Mucosa of rectum (tissue), 2 donors: ENCODE results near the gene VARS2.
"Not testable (repeated sequence)": the region's sequence is repeated elsewhere in the genome, so short reads cannot be mapped to it uniquely, and the experiment has no call there.

ENCODE experiments used
- H3K27ac ChIP-seq, 2 donors: one replicate each; pipeline ENCODE4 v1.7.0; 2013; ENCODE audit warnings: inconsistent platforms in 2 of 2, low read depth in 2 of 2, low read length in 2 of 2
- H3K27me3 ChIP-seq, 2 donors: one replicate each; pipeline ENCODE4 v1.7.0; 2013; ENCODE audit warnings: low read length in 2 of 2; ENCODE audit not compliant: control insufficient read depth in 2 of 2, insufficient read depth in 2 of 2
- H3K36me3 ChIP-seq, 2 donors: one replicate each; pipeline ENCODE4 v1.7.0; 2013; ENCODE audit warnings: low read length in 2 of 2; ENCODE audit not compliant: control insufficient read depth in 2 of 2, insufficient read depth in 2 of 2
- H3K4me1 ChIP-seq, 2 donors: one replicate each; pipeline ENCODE4 v1.7.0; 2013; ENCODE audit warnings: low read length in 2 of 2, mild to moderate bottlenecking in 1 of 2; ENCODE audit not compliant: control insufficient read depth in 2 of 2, insufficient read depth in 2 of 2
- H3K4me3 ChIP-seq, 2 donors: one replicate each; pipeline ENCODE4 v1.7.0; 2013; ENCODE audit warnings: low read length in 2 of 2
- H3K9ac ChIP-seq, 2 donors: one replicate each; pipeline ENCODE4 v1.7.0; 2013; ENCODE audit warnings: low read length in 2 of 2, low read depth in 1 of 2, mild to moderate bottlenecking in 1 of 2
- H3K9me3 ChIP-seq, 2 donors: one replicate each; pipeline ENCODE4 v1.7.0; 2013; ENCODE audit warnings: low read length in 2 of 2; ENCODE audit not compliant: control insufficient read depth in 2 of 2
- donor health status: healthy.
- donor health status: Normal muscosa, but diverticular disease.

Gene VARS2

DNA sequence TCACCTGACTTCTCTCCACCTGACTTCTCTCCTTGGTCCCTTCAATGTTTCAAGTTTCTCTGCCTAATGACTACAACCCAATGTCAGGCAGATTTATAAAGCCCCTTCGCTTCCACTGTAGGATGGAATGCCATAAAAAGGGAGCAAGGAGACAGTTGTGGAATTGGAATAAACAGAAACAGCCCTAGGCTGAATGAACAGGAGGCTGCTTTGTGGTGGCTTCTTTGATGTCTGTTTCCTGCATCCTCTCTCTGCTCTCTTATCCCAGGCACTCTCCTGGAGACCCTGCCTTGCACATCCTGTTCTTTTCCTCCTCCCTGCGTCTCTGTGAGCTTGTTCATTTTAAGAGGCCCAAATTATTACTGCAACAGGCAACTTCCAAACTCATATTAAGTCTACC lies 43.7 kb downstream of the VARS2 start:
- peaks cover 3 to 6% of the 10 kb centered on the region in 2 donors for H3K4me1 ChIP-seq
- H3K27ac ChIP-seq = no peak overlapping the region
- peaks cover 22 to 32% of the 10 kb centered on the region in 2 donors for H3K27me3 ChIP-seq
- no peak overlapping the region for H3K4me3 ChIP-seq
- no peak overlapping the region for H3K9ac ChIP-seq
- no peaks in the 10 kb centered on the region for H3K9me3 ChIP-seq
- no peaks in the 10 kb centered on the region for H3K36me3 ChIP-seq

DNA sequence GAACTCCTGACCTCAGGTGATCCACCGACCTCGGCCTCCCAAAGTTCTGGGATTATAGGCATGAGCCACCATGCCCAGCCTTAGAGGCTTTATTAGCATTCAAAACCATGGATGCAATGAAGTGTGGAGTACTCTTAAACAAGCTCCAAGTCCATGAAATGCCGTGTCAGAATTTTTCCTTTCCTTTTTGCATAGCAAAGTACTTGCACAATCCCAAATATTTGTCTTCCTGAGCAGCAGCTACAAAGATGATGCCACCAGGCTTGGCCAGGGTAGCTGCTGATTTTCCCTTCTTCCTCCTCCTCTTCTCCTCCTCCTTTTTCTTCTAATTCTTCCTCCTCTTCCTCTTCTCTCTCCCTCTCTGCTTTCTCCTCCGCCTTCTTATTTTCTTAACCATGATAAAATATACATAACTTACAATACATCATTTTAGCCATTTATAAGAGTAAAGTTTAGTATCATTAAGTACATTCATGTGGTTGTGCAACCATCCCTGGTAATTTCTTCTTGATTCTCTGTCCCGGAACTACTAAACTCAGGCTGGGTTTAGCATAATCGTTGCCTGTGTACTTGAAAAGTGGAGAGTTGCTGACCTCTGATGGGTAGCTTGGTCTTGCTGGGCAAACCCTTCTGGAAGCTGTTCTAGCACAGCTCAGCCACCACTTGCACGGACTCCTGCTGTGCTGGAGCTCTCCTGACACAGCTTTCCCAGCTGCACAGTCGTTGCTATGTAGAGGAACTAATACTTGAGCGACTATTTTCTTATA lies 47.1 kb downstream of the VARS2 start:
- H3K4me3 ChIP-seq = no peak overlapping the region
- H3K27ac ChIP-seq = no peak overlapping the region
- H3K36me3 ChIP-seq = no peaks in the 10 kb centered on the region
- peaks cover 0 to 2% of the 10 kb centered on the region in 2 donors for H3K4me1 ChIP-seq
- no peak overlapping the region for H3K9ac ChIP-seq
- H3K27me3 ChIP-seq = peaks cover 10 to 20% of the 10 kb centered on the region in 2 donors
- no peaks in the 10 kb centered on the region for H3K9me3 ChIP-seq

DNA sequence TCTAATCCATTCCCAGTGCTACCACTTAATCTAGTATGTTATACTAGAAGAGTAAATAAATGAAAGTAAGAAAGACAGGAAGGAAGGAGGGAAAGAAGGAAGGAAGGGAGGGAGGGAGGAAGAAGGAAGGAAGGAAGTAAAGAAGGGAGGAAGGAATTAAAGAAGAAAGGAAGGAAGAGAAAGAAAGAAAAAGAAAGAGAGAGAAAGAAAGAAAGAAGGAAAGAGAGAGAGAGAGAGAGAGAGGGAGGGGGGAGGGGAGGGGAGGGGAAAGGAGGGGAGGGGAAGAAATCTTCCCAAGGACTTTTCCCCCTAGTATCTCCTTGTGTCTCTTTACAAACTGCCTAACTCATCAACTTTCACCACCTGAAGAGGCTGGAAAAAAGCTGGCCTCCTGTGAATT lies 48.7 kb downstream of the VARS2 start:
- Histone ChIP-seq H3K9me3 (no peaks in the 10 kb centered on the region), H3K27me3 (peaks cover 1 to 10% of the 10 kb centered on the region in 2 donors), H3K4me1 (no peaks in the 10 kb centered on the region), H3K4me3 (no peak overlapping the region), H3K9ac (no peak overlapping the region), H3K27ac (no peak overlapping the region), H3K36me3 (no peaks in the 10 kb centered on the region)

DNA sequence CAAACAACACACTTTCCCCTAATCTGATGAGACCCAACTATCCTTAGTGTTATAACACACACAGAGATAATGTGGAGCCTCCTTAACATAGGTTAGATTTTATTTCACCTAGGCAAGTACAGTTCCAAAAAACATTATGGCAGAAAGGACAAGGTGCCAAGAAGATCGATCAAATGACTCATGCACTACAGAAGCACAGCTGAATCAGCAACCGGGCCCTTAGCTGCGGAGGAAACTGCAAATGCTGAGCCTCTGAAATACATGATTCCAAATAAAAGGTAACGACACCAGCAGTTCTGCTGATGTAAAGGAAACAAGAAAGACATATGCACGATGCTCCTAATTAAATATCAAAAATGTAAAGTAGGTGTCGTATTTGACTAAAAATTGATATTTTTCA lies 49.6 kb downstream of the VARS2 start:
- Histone ChIP-seq H3K9me3 (no peaks in the 10 kb centered on the region), H3K36me3 (no peaks in the 10 kb centered on the region), H3K4me3 (no peak overlapping the region), H3K4me1 (no peaks in the 10 kb centered on the region), H3K9ac (no peak overlapping the region), H3K27ac (no peak overlapping the region), H3K27me3 (peaks cover 0 to 3% of the 10 kb centered on the region in 2 donors)

DNA sequence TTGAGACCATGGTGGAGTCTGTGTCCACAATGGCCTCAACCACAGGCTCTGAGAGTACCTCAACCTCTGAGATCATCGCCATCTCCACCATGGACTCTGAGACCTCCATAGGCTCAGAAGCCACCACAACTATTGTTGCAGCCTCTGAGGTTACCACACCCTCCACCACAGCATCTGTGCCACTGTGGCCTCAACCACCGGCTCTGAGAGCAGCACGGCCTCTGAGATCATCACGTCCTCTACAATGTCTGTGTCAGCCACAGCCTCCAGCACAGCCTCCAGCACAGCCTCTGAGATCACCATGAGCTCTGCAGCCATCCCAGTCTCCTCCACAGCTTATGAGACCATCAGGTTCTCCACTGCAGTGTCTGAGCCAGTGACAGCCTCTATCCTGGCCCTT lies 50.0 kb downstream of the VARS2 start:
- Histone ChIP-seq H3K4me3 (no peak overlapping the region), H3K27me3 (peaks cover 0 to 3% of the 10 kb centered on the region in 2 donors), H3K27ac (no peak overlapping the region)

DNA sequence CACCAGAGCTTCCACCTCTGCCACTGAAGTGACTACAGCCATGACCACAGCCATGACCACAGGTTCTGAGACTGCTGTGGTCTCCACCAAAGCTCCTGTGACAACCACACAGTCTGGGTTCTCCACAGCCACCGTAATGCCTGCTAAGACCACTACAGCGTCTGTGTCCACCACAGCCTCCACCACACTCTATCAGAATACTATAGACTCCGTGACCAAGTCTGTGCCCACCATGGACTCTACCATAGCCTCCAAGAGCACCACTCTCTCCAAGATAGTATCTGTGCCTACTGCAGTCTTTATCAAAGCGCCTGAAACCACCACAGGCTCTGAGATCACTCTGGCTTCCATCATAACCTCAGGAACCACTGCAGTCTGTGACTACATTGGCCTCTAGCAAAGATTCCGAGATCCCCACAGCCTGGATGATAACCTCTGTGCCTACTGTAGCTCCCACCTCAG lies 51.1 kb downstream of the VARS2 start:
- H3K4me1 ChIP-seq = no peaks in the 10 kb centered on the region
- H3K4me3 ChIP-seq = no peak overlapping the region
- H3K9ac ChIP-seq = no peak overlapping the region
- no peak overlapping the region for H3K27ac ChIP-seq
- no peaks in the 10 kb centered on the region for H3K36me3 ChIP-seq
- peaks cover 0 to 3% of the 10 kb centered on the region in 2 donors for H3K27me3 ChIP-seq
- H3K9me3 ChIP-seq = no peaks in the 10 kb centered on the region

More for the DNA sequence above, 50.0 kb downstream of the VARS2 start:
- no peaks in the 10 kb centered on the region for H3K9me3 ChIP-seq
- H3K36me3 ChIP-seq = no peaks in the 10 kb centered on the region
- no peaks in the 10 kb centered on the region for H3K4me1 ChIP-seq
- H3K9ac ChIP-seq = no peak overlapping the region

DNA sequence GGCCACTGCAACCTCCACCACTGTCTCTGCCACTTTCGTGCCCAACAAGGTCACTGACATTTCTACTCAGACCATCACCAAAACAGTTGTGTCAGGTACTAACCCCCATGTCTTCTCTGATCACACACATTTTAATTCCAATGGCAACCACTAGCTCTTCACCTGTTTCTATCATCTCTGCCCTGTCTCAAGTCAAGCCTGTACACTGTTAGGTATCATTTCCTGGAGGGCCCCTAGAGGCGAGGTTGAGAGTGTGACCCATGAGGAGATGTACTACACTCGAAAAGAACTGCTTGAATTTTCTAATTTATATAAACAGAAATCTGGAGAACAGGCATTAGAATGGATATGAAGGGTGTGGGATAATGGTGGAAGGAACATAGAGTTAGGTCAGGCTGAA lies 52.1 kb downstream of the VARS2 start:
- no peaks in the 10 kb centered on the region for H3K9me3 ChIP-seq
- H3K36me3 ChIP-seq = no peaks in the 10 kb centered on the region
- no peak overlapping the region for H3K27ac ChIP-seq
- H3K27me3 ChIP-seq = peaks cover 0 to 3% of the 10 kb centered on the region in 2 donors
- H3K9ac ChIP-seq = no peak overlapping the region
- no peaks in the 10 kb centered on the region for H3K4me1 ChIP-seq
- H3K4me3 ChIP-seq = no peak overlapping the region

DNA sequence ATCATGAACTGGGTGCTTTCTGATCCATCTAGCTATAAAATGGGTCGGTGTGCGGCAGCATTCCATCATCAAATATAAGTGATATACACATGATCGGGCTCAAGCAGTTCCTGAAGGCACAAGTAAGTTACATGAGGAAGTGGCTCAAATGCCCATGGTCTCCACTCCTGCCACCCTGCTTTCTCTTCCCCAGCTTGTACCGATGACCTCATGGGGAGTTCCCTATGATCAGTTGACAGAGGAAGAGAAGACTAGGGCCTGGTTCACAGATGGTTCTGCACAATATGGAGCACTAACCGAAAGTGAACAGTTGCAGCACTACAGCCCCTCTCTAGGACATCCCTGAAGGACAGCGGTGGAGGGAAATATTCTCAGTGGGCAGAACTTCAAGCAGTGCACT lies 55.1 kb downstream of the VARS2 start:
- not testable (repeated sequence) for H3K27me3 ChIP-seq, H3K4me3 ChIP-seq, H3K9ac ChIP-seq, H3K4me1 ChIP-seq, H3K36me3 ChIP-seq, H3K9me3 ChIP-seq, H3K27ac ChIP-seq

DNA sequence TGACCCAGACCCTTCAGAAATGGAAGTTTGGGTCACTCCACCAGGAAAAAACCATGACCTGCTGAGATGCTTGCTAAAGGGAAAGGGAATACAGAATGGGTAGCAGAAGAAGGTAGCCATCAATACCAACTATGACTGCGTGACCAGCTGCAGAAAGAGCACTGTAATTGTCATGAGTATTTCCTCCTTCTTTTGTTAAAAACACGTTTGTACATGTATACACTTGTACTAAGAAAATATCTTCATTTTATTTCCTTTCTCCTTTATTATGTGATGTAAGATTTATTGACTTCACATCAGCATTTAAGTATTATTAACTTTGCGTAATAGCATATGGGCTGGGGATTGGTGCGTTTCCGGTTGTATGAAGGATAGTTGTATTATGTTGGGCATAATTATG lies 56.9 kb downstream of the VARS2 start:
- Histone ChIP-seq H3K4me1 (no peaks in the 10 kb centered on the region), H3K27me3 (no peaks in the 10 kb centered on the region), H3K9ac (no peak overlapping the region), H3K4me3 (no peak overlapping the region), H3K36me3 (no peaks in the 10 kb centered on the region), H3K27ac (no peak overlapping the region), H3K9me3 (no peaks in the 10 kb centered on the region)

DNA sequence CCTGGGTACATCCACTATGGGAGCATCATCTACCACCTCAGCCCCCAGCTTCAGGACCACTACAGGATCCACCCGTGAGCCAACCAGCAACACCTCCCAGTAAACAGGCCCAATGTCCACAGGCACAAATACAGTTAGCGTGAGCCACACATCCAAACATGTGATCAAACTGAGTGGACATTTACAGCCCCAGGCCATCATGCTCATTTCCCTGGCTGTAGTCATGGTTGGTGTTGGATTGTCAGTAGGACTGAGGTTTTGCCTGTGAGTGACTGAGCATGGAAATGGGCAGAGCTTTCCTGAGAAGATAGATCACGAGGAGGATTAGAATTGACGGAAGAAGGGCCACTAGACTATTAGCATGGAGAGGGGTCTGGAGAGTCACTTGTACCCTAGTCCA lies 58.8 kb downstream of the VARS2 start:
- Histone ChIP-seq H3K27me3 (no peaks in the 10 kb centered on the region), H3K4me3 (no peak overlapping the region), H3K36me3 (no peaks in the 10 kb centered on the region), H3K9me3 (no peaks in the 10 kb centered on the region), H3K4me1 (no peaks in the 10 kb centered on the region), H3K9ac (no peak overlapping the region), H3K27ac (no peak overlapping the region)
